22Rv1 (cell line): Measurements from ENCODE around the gene TYRO3.

Experiments
- CTCF ChIP-seq: fragments of 450-650 bp; IDR thresholded peaks from 2 replicates; pipeline ENCODE4 v1.5.1; 2017; ENCODE audit warnings: mild to moderate bottlenecking
- ZFX ChIP-seq: fragments of 450-650 bp; IDR thresholded peaks from 2 replicates; pipeline ENCODE4 v1.6.1; 2017; ENCODE audit warnings: antibody characterized with exemption, borderline replicate concordance

DNA sequence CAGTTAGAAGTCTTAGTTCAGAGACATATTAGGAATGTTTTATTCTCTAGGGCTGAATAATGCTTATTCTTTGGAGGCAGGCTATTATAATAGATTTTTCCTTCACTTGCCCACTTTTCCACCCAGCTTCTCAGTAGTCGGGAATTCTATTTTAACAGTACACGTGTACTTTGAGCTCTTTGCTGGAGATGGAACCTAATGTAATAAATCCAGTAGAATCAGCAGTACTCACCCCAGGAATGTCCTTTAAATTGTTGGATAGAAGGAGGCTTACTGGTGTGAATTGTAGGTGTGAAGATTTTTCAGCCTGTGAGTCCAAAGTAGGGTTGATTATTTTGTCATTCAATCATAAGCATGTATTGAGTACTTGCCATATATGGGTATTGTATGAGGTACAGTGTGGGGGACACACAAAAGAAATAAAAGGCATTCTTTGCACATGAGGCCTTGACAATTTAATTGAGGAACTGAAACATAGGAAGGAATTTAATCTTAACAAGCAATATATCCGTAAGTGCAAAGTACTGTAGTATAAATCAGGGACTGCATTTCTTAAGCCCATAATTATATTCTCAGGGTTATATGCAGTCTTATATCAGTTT is 71.7 kb downstream of the TYRO3 start:
- TF ChIP-seq CTCF (no peak), ZFX (no peak)
